GM12892 (cell line): Measurements from ENCODE around the gene SIM2.

Experiments used
- DNase-seq: peaks from one replicate; pipeline ENCODE4 v3.0.0; 2011; ENCODE audit not compliant: insufficient read length
- FAIRE-seq: peaks from 2 replicates; lab custom pipeline; 2011; peaks lifted over from hg19 to GRCh38; lab: Jason Lieb, UNC
- POLR2A ChIP-seq: IDR thresholded peaks from 2 replicates; pipeline ENCODE4 v1.6.1; 2011; ENCODE audit warnings: low read depth, low read length, control low read depth
- POLR2AphosphoS5 ChIP-seq: IDR thresholded peaks from 2 replicates; pipeline ENCODE4 v1.6.1; 2011; ENCODE audit warnings: low read depth, low read length, control low read depth
- TAF1 ChIP-seq: IDR thresholded peaks from 2 replicates; pipeline ENCODE4 v1.6.1; 2011; ENCODE audit warnings: low read depth, mild to moderate bottlenecking, control low read depth, low read length, borderline replicate concordance

The SIM2 gene

GRCh38 chr21:36696390-36697059, 2.4 kb upstream of the SIM2 start:
- FAIRE-seq (no peak), DNase-seq (no peak)
- TF ChIP-seq POLR2A (no peak), POLR2AphosphoS5 (no peak), TAF1 (no peak)

GRCh38 chr21:36697060-36697850, 1.7 kb upstream of the SIM2 start:
- DNase-seq (no peak), FAIRE-seq (no peak)
- no peak for TF ChIP-seq TAF1
- TF ChIP-seq POLR2A = no peak
- no peak for TF ChIP-seq POLR2AphosphoS5

- FAIRE-seq (no peak), DNase-seq (peak; percentile 24)
- TF ChIP-seq POLR2A = no peak
- TF ChIP-seq TAF1 = no peak
- no peak for TF ChIP-seq POLR2AphosphoS5
Measured at GRCh38 chr21:36697851-36698384, 997 bp upstream of the SIM2 start.

GRCh38 chr21:36698385-36698980, 432 bp upstream of the SIM2 start:
- no peak for FAIRE-seq
- DNase-seq = peak; percentile 25
- TF ChIP-seq POLR2AphosphoS5 (no peak), POLR2A (no peak), TAF1 (no peak)

- TF ChIP-seq POLR2AphosphoS5 (no peak), POLR2A (no peak), TAF1 (no peak)
- FAIRE-seq (no peak), DNase-seq (peak; percentile 26)
Measured at GRCh38 chr21:36699546-36700294, 805 bp downstream of the SIM2 start.

- no peak for FAIRE-seq
- no peak for TF ChIP-seq POLR2AphosphoS5
- no peak for TF ChIP-seq TAF1
- TF ChIP-seq POLR2A = no peak
- no peak for DNase-seq
Measured at GRCh38 chr21:36700295-36700970, 1.5 kb downstream of the SIM2 start.

GRCh38 chr21:36700971-36701755, 2.2 kb downstream of the SIM2 start:
- TF ChIP-seq POLR2A = no peak
- TF ChIP-seq TAF1 = no peak
- no peak for TF ChIP-seq POLR2AphosphoS5
- FAIRE-seq (no peak), DNase-seq (peak; percentile 20)

- DNase-seq = no peak
- TF ChIP-seq TAF1 (no peak), POLR2AphosphoS5 (no peak), POLR2A (no peak)
- no peak for FAIRE-seq
Measured at GRCh38 chr21:36701756-36702621, 3.1 kb downstream of the SIM2 start.

GRCh38 chr21:36702622-36702968, 3.7 kb downstream of the SIM2 start:
- FAIRE-seq (no peak), DNase-seq (no peak)
- TF ChIP-seq POLR2A = no peak
- no peak for TF ChIP-seq TAF1
- no peak for TF ChIP-seq POLR2AphosphoS5
